GM19240 (cell line): ENCODE data around the gene LRRC2.
"Not testable (repeated sequence)": the region's sequence is repeated elsewhere in the genome, so short reads cannot be mapped to it uniquely, and the experiment has no call there.

ENCODE experiments used
- DNase-seq: peaks from one replicate; pipeline ENCODE4 v3.0.0; 2011; ENCODE audit warnings: low spot score; ENCODE audit not compliant: insufficient read length

Gene LRRC2

DNA sequence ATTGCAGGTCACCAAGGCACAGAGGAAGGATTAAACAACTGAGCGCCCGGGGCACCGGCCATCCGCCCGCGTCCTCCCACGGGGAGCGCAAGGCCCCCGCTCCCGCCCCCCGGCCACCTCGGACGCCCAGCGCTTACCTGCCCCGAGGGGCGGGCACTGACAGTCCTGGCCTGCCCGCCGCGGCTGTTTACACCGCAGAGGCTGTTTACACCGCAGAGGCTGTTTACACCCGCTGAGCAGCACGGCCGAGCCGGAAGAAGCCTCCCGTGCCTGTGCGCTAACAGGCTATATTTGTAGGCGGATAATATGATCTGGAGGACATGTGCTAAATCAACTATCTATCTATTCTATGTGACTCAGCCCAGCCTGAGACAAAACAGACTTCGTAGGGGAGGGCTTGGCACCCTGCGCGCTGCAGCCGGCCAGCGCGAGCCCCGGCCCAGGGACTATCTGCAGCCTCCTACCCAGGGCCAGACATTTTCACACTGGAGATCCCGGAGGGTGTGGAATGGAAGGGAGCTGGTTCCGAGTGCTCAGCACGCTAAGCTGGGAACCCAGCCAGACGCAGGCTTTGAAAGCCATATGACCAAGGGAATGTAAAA lies at the start of gene LRRC2:
Gene LRRC2, minus strand, starts transcription at position 263 of the 602 bp plus-strand sequence. CDS start 14,711 bp downstream, outside the sequence.
- no peak for DNase-seq

DNA sequence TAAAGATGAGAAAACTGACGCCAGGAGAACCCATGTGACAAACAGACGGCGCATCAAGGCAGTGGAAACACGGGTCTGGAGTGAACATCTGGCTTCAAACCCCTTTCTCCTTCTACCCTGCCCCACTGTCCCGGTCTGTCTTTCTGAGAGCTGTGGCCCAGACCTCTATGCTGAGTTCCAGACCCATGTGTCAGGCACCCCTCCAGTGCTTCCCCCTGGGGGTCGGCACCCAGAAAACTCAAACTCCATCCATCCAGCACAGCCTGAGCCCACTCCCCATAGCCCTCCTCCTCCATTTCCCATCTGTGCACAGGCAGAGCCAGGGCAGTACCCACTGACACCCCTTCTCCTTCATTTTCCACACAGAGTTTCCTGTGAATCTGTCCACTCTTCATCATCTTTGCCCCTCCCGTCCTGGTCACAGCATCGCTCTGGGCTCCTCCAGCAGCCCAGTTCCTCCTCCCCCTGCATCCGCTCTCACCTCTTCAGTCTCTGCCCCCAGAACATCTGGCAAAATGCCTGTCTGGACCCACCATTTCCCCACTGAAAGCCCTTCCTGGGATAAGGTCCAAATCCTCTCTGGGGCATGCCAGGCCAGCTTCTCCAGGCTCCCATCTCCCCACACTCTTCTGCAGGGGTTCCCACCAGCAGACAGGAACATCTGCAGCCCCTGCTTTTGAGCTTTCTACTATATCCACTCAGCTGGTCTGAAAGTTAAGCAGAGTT lies 49.1 kb upstream of the LRRC2 start:
- no peak for DNase-seq

DNA sequence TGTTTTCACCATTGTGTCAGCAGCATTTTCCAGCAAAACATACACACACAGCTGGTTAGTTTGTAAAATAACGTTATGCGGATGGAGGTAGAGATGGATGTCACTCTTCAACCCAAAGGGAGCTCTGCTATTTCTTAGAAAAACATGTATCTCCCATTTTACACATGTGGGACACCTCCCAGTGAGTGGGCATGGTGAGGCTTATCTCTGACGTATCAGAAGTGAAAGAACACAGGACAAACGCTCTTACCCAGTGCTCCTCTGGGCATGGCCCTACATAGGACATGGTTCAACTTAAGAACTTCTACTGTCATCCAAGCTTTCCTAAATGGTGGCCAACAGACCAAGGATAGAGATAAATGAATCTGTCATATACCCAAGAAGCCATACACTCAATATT lies 48.3 kb upstream of the LRRC2 start:
- no peak for DNase-seq

GRCh38 chr3:46613313-46614005 lies 47.4 kb upstream of the LRRC2 start:
- DNase-seq = no peak

DNA sequence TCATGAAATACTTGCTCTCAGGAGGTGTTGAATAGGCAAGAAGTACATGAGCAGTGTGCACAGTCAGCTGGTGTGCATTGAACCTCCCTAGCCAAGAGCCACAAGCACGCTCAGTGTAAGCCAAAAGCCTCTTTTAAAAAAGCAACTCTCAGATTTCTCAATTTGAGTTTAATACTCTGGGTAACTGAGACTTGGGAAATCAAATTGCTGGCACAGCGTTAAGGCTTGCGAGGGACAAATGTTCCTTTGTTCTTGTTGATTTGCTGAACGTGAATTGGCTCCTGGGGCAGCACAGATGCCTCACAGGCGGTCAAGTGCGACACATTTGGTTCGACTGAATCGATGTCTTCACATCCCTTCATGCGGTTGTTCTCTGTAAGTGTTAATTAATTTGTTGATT lies 46.2 kb upstream of the LRRC2 start, which contains the start of gene FAM240A:
Gene FAM240A, plus strand, starts transcription at position 202 of the 400 bp plus-strand sequence. Its CDS starts 159 bp downstream, at position 361.
- no peak for DNase-seq

GRCh38 chr3:46609944-46610722 lies 44.0 kb upstream of the LRRC2 start:
- no peak for DNase-seq

DNA sequence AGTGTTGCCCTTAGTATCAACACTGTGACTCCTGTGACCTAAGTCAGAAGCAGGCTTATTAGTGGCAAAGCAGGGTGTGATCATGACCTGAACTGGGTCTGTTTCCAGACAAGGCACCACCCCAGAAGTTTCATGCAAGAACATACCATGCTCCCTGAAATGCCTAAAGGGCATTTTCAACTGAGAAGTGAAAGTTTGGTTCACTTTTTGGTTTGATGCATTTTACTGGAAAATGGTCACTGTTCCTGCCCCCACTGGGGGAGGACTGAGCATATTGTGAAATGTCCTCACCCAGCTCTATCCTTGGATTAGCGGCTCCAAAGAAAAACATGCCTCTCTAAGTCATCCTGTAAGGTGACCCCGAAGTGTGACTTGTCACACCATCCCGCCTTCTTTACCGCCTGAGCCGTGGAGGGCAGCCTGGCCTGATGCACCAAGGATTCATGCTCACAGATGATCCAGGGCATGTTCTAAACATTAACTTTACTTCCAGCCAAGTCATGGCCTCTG lies 43.2 kb upstream of the LRRC2 start:
- no peak for DNase-seq

DNA sequence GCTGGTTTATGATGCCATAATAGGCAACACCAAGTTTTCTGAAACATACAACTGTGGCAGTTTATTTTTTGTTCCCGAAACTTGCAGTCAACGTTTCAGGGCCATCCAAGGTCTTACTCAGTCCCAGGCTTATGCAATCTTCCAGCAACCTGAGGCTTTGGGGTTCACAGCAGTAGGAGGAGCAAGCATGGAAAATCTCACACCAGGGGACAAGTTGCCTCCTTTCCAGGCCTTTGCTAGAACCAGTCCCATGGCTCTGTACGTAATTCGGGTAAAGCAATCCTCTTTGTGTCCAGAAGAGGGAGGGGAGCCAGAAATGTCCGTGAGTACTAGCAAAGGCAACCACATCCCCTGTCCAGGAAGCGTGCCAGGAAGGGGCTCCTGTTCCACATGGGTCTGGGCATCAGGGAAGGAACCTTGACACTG lies 41.5 kb upstream of the LRRC2 start:
- DNase-seq = no peak

DNA sequence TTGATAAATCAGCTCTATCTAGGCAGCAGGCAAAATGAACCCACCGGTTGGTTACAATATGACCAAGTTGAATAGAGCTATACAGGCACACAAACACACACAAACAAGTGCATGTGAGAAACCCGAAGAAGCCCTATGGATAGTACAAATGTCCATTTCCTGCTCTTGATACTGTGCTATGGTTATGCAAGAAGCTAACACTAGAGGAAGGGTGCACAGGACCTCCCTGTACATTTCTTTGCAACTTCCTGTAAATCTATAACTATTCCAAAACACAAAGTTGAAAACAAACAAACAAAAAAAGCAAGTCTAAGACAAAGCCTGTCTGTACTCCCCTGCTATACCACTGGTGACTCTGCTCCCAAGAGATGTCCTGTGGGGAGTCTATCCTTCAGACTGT lies 38.0 kb upstream of the LRRC2 start:
- no peak for DNase-seq

DNA sequence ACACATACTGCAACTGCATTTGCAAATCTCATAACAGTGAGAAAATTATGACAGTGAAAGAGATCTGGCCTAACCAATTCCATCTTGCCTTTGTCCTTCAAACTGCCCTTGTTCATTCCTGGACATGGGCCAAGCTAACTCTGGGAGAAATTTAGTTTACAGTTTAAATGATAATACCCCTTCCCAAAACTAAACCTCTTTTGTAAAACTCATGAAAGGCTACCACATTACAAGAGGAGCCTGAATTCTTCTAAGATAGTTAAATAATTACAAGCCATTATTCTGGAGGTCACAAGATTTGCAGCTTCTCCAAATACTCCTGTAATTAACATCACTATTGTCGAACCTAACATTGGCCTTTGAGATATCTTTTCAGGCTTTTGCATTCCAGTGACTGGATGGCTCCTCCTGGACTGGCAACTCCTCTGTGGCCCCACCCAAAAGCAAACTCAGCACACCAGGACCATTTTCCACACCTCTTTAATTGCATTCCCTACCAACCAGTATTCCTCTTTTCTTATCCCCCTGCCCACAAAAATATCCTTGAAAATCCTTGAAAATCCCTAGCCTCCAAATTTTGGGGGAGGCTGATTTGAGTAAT lies 37.4 kb upstream of the LRRC2 start:
- no peak for DNase-seq

DNA sequence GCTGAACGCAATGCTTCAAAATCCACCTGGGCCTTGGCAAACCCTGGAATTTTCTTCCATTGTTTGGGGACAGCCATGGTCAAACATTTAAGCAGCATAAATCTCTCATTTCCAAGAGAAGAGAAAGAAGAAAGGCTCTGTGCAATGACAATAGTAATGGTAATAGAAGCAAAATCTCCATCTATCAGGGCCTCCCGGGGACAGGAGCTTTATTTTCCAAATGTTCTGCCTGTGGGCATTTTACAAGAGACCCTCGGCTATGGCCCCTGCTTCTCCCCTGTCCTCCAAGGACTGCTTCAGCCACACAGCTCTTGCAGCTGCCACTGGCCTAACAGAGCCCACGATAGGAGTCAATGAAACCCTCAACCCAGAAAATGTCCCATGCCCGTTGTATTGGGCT lies 33.5 kb upstream of the LRRC2 start:
- DNase-seq = no peak

GRCh38 chr3:46595819-46596314 lies 29.8 kb upstream of the LRRC2 start:
- DNase-seq = no peak

- DNase-seq = no peak
Measured at GRCh38 chr3:46594723-46595122, 28.6 kb upstream of the LRRC2 start.

GRCh38 chr3:46593979-46594378 lies 27.9 kb upstream of the LRRC2 start:
- no peak for DNase-seq

- DNase-seq = no peak
Measured at GRCh38 chr3:46593274-46593862, 27.3 kb upstream of the LRRC2 start.

- DNase-seq = not testable (repeated sequence)
Measured at GRCh38 chr3:46587268-46587667, 21.2 kb upstream of the LRRC2 start.

- DNase-seq = no peak
Measured at GRCh38 chr3:46586738-46587246, 20.7 kb upstream of the LRRC2 start.

DNA sequence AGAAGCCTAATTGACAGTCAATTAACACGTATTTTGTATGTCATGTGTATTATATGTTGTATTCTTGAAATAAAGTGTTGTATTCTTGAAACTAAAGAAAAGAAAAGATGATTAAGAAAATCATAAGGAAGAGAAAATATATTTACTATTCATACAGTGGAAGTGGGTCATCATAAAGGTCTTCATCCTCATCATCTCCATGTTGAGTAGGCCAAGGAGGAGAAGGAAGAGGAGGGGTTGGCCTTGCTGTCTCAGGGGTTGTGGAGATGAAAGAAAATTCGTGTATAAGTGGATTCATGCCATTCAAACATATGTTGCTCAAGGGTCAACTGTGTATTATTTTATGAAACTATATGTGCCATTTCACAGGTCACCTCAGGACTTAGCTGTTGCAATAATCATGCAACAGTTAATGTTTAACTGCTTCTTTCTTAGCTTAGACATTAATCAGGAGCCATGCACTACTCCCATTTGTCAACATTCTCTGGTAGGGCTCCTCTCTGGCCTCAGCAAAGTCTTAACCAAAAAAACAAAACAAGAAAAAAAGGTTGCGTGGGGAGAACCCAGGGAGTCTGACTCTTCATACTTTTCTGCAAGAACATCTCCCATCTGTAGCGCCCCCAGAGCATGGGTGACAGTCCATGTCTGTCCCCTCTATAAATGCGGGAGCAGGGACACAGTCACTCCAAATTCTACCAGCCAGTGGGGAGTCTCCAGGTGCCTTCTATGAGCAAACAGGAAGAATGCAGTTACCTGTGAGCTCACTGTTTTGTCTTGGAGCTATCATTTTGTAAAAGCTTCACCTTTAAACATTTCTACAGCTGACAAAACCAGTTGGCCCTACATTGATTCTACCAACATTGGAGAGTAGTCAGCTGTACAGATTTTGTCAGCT lies 19.9 kb upstream of the LRRC2 start:
- DNase-seq = no peak
